DND-41 (cell line): Measurements from ENCODE around the gene PDIA2.
"Not testable (repeated sequence)": the region's sequence is repeated elsewhere in the genome, so short reads cannot be mapped to it uniquely, and the experiment has no call there.

Experiments
- ATAC-seq: fragments of 200-7000 bp; cut with Tn5 transposase; 3 replicates; pipeline ENCODE4 v1.9.1; 2021; ENCODE audit warnings: low read depth; ENCODE audit not compliant: insufficient read depth
- DNase-seq: peaks from one replicate; pipeline ENCODE4 v3.0.0-alpha.2; 2020
- H2AFZ ChIP-seq: 2 replicates; pipeline ENCODE4 v1.6.0; 2012; ENCODE audit warnings: low read depth, low read length
- H3K27ac ChIP-seq: 2 replicates; pipeline ENCODE4 v1.5.1; 2012; ENCODE audit warnings: low read length, inconsistent platforms
- H3K27me3 ChIP-seq: fragments of 200-600 bp; sonication (generic); 2 replicates; pipeline ENCODE4 v1.6.0; 2012; ENCODE audit warnings: low read length, mild to moderate bottlenecking, inconsistent platforms; ENCODE audit not compliant: insufficient read depth, poor library complexity
- H3K36me3 ChIP-seq: 2 replicates; pipeline ENCODE4 v1.5.1; 2012; ENCODE audit warnings: low read length, inconsistent platforms; ENCODE audit not compliant: insufficient read depth
- H3K4me1 ChIP-seq: 2 replicates; pipeline ENCODE4 v1.5.1; 2012; ENCODE audit warnings: mild to moderate bottlenecking, low read length; ENCODE audit not compliant: insufficient read depth
- H3K4me2 ChIP-seq: 2 replicates; pipeline ENCODE4 v1.6.0; 2012; ENCODE audit warnings: mild to moderate bottlenecking, moderate library complexity, low read length, inconsistent platforms; ENCODE audit not compliant: insufficient read depth
- H3K4me3 ChIP-seq, 2 experiments: fragments of 200-600 bp in 1 of 2; shearing (Covaris generic) in 1 of 2; 2 replicates each; pipeline ENCODE4 v1.5.1; 2012 to 2016; ENCODE audit warnings: inconsistent platforms in 2 of 2, low read length in 2 of 2, mild to moderate bottlenecking in 2 of 2, low read depth in 1 of 2, moderate library complexity in 1 of 2
- H3K79me2 ChIP-seq: 2 replicates; pipeline ENCODE4 v1.6.0; 2012; ENCODE audit warnings: low read length, inconsistent platforms; ENCODE audit not compliant: insufficient read depth
- H3K9ac ChIP-seq: 2 replicates; pipeline ENCODE4 v1.6.0; 2012; ENCODE audit warnings: low read depth, mild to moderate bottlenecking, inconsistent platforms, low read length, moderate library complexity
- H3K9me3 ChIP-seq: 2 replicates; pipeline ENCODE4 v1.5.1; 2012; ENCODE audit warnings: low read length, moderate library complexity, mild to moderate bottlenecking, inconsistent platforms; ENCODE audit not compliant: insufficient read depth, severe bottlenecking
- H4K20me1 ChIP-seq: 2 replicates; pipeline ENCODE4 v1.6.0; 2012; ENCODE audit warnings: low read length; ENCODE audit not compliant: insufficient read depth
- EZH2 ChIP-seq: IDR thresholded peaks from 3 replicates; pipeline ENCODE4 v1.6.1; 2012; ENCODE audit warnings: borderline replicate concordance, low read depth, mild to moderate bottlenecking, moderate library complexity, low read length, inconsistent platforms; ENCODE audit not compliant: severe bottlenecking
- TF ChIP-seq, protein P1 (sequence below): IDR thresholded peaks from 2 replicates; pipeline ENCODE4 v1.5.1; 2012; ENCODE audit warnings: borderline replicate concordance, low read length, moderate library complexity, mild to moderate bottlenecking; ENCODE audit not compliant: poor library complexity, severe bottlenecking; ENCODE audit errors: extremely low read depth

Gene PDIA2

DNA sequence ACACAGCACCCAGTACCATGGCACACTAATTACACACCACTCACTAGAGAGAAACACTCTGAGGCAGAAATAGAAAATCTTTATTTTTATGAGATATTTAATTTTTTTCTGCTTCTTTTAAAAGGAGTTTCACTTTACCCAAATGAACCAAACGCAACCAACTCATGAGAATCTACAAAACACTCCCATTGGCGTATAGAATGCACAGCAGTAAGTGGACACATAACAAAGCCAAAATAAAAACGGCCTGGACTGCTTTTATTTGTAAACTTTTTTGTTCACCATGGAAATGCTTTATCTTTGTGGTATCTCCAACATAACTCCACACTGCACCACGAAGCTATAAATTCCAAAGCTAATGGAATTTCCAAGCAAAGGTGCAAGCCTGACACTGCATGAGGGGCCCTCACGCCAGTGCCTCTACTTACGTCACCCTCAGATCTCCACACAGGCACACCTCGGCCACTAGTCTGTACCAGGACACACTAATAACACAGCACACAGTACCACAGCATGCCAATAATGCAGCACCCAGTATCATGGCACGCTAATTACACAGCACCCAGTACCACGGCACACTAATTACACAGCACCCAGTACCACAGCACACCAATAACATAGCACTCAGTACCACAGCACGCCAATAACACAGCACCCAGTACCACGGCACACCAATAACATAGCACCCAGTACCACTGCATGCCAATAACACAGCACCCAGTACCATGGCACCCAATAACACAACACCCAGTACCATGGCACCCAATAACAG is 52.1 kb downstream of the PDIA2 start:
- not testable (repeated sequence) for H3K4me1 ChIP-seq, H3K4me2 ChIP-seq, H3K27ac ChIP-seq, H3K4me3 ChIP-seq, H3K36me3 ChIP-seq, H2AFZ ChIP-seq, H3K9ac ChIP-seq, ATAC-seq, H3K27me3 ChIP-seq, H3K9me3 ChIP-seq, DNase-seq
- H4K20me1 ChIP-seq = peaks cover 63% of the 10 kb centered on the region
- H3K79me2 ChIP-seq = peaks cover 97% of the 10 kb centered on the region

DNA sequence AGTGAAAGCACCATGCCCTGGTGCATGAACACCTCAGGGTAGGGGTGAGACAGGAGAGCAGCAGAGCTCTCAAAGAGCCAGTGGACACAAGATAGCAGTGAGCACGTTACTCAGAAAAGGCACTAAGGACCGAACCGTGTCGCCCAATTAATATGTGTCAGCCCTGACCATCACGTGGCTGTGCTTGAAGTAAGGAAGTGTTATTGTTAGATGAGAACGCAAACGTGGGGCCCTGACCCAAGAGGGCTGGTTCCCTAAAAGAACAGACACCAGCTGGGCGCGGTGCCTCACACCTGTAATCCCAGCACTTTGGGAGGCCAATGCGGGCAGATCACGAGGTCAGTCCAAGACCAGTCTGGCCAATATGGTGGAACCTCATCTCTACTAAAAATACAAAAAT is 53.3 kb downstream of the PDIA2 start:
- Histone ChIP-seq H2AFZ (no peak overlapping the region), H3K9ac (no peak overlapping the region), H3K9me3 (no peaks in the 10 kb centered on the region), H3K4me2 (no peak overlapping the region), H3K27me3 (no peaks in the 10 kb centered on the region), H4K20me1 (peaks cover 66% of the 10 kb centered on the region), H3K27ac (no peak overlapping the region), H3K4me1 (0 out of 2 replicates have a peak, but pooled peaks cover 2% of the 10 kb centered on the region), H3K4me3 (no peak overlapping the region), H3K79me2 (peaks cover 96% of the 10 kb centered on the region), H3K36me3 (no peaks in the 10 kb centered on the region)
- TF ChIP-seq EZH2 = no peak
- TF ChIP-seq, protein P1, sequence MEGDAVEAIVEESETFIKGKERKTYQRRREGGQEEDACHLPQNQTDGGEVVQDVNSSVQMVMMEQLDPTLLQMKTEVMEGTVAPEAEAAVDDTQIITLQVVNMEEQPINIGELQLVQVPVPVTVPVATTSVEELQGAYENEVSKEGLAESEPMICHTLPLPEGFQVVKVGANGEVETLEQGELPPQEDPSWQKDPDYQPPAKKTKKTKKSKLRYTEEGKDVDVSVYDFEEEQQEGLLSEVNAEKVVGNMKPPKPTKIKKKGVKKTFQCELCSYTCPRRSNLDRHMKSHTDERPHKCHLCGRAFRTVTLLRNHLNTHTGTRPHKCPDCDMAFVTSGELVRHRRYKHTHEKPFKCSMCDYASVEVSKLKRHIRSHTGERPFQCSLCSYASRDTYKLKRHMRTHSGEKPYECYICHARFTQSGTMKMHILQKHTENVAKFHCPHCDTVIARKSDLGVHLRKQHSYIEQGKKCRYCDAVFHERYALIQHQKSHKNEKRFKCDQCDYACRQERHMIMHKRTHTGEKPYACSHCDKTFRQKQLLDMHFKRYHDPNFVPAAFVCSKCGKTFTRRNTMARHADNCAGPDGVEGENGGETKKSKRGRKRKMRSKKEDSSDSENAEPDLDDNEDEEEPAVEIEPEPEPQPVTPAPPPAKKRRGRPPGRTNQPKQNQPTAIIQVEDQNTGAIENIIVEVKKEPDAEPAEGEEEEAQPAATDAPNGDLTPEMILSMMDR = no peak
- ATAC-seq = no peak
- DNase-seq = no peak
